ENCODE measurements around the gene PLP1.
A peak's percentile ranks its signal among the peaks of the same experiment; 100 is the strongest.
"Not testable (repeated sequence)": the region's sequence is repeated elsewhere in the genome, so short reads cannot be mapped to it uniquely, and the experiment has no call there.

The PLP1 gene

GRCh38 chrX:103817502-103817901 lies 40.9 kb downstream of the PLP1 start:
- Histone ChIP-seq H3K9me3 (no peaks in the 10 kb centered on the region), H3K36me3 (no peaks in the 10 kb centered on the region), H3K4me1 (no peaks in the 10 kb centered on the region), H3K27me3 (no peaks in the 10 kb centered on the region), H3K4me3 (ENCODE audit: low read depth, low read length) (no peak overlapping the region)
- peak; percentile 25 for DNase-seq
- peak; percentile 53 for TF ChIP-seq CTCF (IDR thresholded peaks at IDR 0.05; ENCODE audit: low read depth, low read length)

GRCh38 chrX:103818842-103819619 lies 42.4 kb downstream of the PLP1 start:
- H3K27me3 ChIP-seq = no peaks in the 10 kb centered on the region
- no peak for DNase-seq
- no peaks in the 10 kb centered on the region for H3K4me1 ChIP-seq
- TF ChIP-seq CTCF (IDR thresholded peaks at IDR 0.05; ENCODE audit: low read depth, low read length) = no peak
- H3K36me3 ChIP-seq = no peaks in the 10 kb centered on the region
- H3K9me3 ChIP-seq = no peaks in the 10 kb centered on the region
- H3K4me3 ChIP-seq (ENCODE audit: low read depth, low read length) = no peak overlapping the region

GRCh38 chrX:103820802-103821201 lies 44.2 kb downstream of the PLP1 start:
- not testable (repeated sequence) for DNase-seq; H3K9me3 ChIP-seq; H3K27me3 ChIP-seq; H3K36me3 ChIP-seq; H3K4me3 ChIP-seq (ENCODE audit: low read depth, low read length); H3K4me1 ChIP-seq

- Histone ChIP-seq H3K9me3 (no peaks in the 10 kb centered on the region), H3K27me3 (no peaks in the 10 kb centered on the region), H3K4me3 (ENCODE audit: low read depth, low read length) (no peak overlapping the region), H3K4me1 (no peaks in the 10 kb centered on the region), H3K36me3 (no peaks in the 10 kb centered on the region)
- no peak for TF ChIP-seq CTCF (IDR thresholded peaks at IDR 0.05; ENCODE audit: low read depth, low read length)
- DNase-seq = no peak
Measured at GRCh38 chrX:103823591-103823990, 47.0 kb downstream of the PLP1 start.

GRCh38 chrX:103825881-103826280 lies 49.2 kb downstream of the PLP1 start:
- Histone ChIP-seq H3K4me3 (ENCODE audit: low read depth, low read length) (no peak overlapping the region), H3K4me1 (no peaks in the 10 kb centered on the region), H3K9me3 (no peaks in the 10 kb centered on the region), H3K36me3 (no peaks in the 10 kb centered on the region), H3K27me3 (peaks cover 1% of the 10 kb centered on the region; the same call in 1 of the 2 replicates)
- no peak for DNase-seq
- TF ChIP-seq CTCF (IDR thresholded peaks at IDR 0.05; ENCODE audit: low read depth, low read length) = no peak

- Histone ChIP-seq H3K4me3 (ENCODE audit: low read depth, low read length) (no peak overlapping the region), H3K4me1 (no peaks in the 10 kb centered on the region), H3K9me3 (no peaks in the 10 kb centered on the region), H3K27me3 (peaks cover 8% of the 10 kb centered on the region; the same call in 1 of the 2 replicates), H3K36me3 (no peaks in the 10 kb centered on the region)
- no peak for DNase-seq
- TF ChIP-seq CTCF (IDR thresholded peaks at IDR 0.05; ENCODE audit: low read depth, low read length) = no peak
Measured at GRCh38 chrX:103828529-103828928, 51.9 kb downstream of the PLP1 start.
